ENCODE data around the gene TBC1D10A. TPM values are rescaled to one million over a fixed set of nuclear protein-coding genes. Genes with fewer than 3 reads are reported as not detected.

The TBC1D10A gene
- total RNA-seq, 1 donor from 2014 or later, result 40.0 TPM

DNA sequence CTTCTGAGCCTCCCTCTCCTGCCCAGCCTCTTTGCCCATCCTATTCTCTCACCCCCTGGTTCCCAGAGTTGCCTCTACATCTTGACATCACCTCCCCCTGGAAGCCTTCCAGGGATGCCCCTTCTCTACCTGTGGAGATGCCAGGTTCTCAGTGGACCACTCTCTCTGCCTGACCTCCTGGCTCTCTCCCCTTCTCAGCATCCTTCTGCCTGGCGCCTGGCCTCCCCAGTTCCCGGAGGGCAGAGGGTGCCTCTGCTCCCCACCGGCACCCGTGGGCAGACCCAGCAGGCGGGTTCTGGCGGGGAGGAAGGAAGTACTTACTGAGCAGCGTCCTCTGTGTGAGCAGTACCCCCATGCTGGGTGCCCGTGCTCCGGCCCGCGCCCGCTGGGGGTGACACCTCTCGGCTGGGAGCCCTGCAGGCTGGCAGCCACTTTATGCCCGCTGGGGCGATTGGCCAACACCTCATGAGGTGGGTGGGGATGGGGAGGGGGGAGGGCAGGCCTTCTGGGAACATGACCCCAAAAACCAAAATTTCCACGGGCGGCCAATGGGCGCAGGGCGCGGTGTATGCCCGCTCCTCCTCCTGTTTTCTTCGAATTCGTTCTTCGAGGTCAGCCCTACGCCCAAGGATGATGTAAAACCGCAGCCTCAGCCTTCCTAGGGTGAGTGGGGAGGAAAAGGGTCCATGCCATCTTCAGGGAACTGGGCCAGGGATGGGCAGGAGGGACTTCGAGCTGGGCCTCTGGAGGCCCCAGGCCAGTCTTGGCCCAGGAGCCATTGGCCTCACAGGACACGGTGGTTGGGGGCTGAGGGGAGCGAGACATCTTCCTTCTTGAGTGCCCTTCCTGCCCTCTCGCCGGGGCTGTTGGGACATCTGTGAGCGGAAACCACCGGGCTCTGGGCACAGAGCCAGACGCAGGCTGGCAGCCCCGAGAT is 60.0 kb downstream of the TBC1D10A start, which contains the start of gene OSM:
Gene OSM, minus strand, starts transcription at position 407 of the 937 bp plus-strand sequence. Its CDS starts 52 bp downstream, at position 355.
- no peak for DNase-seq (ENCODE audit: low spot score)

DNA sequence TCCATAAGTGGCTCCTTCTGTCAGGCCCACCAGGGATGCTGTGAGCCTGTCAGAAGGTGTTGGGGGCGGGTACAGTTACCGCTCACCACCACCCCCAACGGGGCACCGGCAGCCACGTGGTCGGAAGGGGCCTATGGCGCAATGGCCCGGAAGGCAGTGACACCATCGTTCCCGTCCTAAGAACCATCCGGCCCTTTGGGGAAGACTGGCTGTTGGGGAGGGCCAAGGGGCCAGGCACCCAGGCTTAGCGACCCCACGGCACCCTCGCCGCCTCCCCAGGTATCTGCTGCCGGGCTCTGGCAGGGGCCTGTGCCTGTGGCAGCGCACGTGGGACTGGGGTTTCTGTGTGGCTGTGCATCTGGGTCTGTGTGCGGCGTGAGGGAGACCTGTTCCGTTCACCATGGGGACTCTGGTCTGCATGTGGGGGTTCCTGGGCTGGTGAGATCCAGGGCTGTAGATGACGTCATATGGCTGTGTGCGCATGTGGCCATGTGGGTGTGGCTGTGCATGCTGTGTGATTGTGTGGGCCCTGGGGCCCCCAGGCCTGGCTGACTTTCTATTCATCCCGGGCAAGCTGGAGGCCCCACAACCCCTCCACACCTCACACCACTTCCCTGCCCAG is 60.8 kb downstream of the TBC1D10A start:
- DNase-seq (ENCODE audit: low spot score), result no peak

- no peak for DNase-seq (ENCODE audit: low spot score)
These were observed 61.5 kb downstream of the TBC1D10A start for GRCh38 chr22:30265131-30265720.

DNA sequence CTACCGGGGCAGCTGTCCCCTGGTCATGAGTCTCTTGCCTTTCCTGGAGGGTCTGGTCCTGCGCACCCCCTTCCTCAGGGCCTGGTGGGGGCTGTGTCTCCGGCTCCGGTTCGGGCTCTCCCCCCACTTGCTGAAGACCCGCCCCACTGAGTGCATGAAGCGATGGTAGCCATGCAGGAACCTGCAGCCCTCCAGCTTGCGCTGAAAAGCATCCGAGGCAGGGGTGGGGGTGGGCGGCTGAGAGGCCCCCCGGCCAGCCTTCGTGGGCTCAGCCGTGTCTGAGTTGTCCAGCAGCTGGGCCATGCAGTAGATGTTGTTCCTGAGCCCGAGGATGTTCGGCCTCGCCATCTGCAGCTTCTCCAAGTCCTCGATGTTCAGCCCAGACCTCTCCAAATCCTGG is 62.9 kb downstream of the TBC1D10A start:
- DNase-seq (ENCODE audit: low spot score), result no peak

DNA sequence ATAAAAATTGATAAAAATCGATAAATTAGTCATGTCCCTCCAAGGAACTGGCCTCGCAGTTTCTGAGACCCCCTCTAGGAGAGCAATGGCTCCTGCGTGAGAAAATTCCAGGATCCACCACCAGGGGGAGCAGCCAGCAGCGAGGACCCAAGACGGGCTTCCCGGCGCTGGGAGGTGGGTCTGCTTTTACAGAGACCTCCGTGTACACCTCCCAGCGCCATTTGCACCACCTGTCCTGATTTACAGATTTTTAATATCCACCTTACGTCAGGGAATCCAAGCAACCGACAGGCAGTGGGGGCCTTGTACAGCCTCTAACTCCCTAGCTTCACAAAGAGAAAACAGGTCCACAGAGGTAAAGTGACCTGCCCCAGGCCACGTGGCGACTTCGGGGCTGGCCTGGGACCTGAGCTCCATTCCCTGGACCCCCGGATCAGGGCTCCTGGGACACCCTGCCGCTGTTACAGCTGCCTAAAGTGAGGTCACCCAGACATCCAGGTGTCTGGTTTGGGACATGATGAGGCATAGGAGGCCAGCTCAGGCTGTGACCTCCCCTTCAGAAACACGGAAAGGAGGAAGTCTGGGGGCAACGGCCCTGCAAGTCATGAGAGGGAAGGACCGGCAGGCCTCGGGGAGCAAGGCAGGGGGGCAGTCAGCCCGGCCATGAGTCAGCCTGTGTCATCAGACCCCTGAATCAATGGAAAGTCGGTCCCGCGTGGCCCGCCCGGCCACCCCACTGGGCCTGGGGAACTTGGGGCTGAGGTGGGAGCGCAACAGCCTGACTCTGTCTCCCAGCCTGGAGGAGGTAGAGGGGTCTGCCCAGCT is 63.6 kb downstream of the TBC1D10A start:
- peak; percentile 76 for DNase-seq (ENCODE audit: low spot score)

DNA sequence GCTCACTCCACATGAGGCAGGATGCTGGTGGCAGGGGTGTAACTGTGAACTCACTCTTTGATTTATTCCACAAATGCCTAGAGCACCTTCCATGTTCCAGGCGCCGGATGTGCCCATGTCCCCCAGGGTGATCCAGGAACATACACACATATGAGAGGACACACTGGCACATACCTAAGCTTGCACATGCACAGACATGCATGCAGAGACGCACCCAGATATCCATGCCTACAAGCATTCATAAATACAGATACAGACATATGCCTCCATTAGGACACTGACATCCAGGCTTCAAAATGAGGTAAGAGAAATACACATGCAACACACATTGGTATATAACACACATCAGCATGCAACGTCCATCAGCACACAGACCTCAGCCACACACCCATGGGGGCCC is 64.6 kb downstream of the TBC1D10A start:
- peak; percentile 46 for DNase-seq (ENCODE audit: low spot score)

DNA sequence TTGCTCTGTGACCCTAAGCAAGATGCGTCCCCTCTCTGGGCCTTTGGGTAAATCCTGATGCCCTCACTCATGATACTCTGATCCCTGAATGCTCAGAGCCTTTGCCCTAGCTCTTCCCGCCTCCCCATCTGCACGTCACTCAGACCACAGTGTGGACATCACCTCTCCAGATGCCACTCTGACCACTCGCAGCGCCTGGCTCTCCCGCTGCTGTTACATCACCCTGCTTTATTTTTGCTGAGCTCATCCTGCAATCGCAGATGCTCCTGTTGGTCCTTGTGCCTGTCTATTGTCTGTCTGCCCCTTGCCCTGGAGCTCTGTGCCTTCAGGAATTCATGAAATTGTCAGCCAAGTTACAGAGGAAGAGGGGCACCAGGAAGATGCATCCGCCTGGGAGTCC is 65.6 kb downstream of the TBC1D10A start:
- no peak for DNase-seq (ENCODE audit: low spot score)

DNA sequence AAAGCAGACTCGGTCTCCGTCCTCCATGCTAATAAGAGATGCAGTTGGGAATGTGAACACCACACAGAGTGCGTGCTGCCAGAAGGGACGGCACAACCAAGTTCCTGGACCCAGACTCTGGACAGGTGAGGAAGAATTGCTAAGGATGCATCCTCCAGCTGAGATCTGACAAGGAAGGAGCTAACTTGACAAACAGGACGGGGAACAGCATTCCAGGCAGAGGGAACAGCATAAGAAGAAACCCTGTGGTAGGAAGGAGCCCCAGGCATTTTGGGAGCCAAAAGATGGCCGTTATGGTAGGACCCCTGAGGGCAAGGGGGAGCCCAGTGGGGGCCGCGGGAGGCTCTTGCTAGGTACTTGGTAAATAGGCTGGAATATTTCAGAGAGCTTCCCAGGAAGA is 66.1 kb downstream of the TBC1D10A start:
- no peak for DNase-seq (ENCODE audit: low spot score)

DNA sequence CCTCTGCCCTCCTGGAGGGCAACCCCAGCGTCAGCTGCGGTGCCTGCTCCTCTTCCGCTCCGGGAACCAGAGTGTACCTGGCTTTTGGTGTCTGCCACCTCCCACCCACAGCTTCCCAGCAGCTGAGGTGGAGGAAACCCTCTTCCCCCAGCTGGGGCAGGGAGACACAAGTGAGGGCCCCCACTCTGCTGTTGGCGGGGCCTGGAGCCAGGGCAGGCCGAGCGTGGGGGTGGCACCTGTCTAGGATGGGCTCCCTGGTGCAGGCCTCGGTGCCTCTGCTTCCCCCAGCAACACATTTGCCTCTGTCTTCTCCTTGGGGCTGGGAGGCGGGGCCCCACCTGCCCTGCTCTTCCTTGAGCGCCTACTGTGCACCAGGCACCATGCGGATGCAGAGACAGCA is 66.5 kb downstream of the TBC1D10A start:
- no peak for DNase-seq (ENCODE audit: low spot score)

DNA sequence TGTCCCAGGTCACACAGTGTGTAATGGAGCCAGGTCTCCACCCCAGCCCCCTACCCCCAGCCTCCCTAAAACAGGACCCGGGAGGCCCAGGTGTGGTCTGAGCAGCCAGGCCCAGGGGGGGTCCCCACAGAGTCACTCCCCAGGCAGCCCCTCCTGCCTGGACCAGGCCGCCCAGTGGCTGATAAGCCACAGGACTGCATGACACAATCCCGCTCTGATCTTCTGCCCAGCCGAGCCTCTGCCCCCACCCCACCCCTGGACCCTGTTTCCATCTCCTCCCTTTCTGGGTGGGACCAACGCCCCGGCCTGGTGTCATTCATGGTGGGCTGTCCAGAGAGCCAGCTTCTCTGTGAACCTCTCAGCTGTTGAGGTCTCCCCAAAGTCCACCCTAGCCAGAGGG is 72.4 kb downstream of the TBC1D10A start:
- DNase-seq (ENCODE audit: low spot score), result peak; percentile 67

DNA sequence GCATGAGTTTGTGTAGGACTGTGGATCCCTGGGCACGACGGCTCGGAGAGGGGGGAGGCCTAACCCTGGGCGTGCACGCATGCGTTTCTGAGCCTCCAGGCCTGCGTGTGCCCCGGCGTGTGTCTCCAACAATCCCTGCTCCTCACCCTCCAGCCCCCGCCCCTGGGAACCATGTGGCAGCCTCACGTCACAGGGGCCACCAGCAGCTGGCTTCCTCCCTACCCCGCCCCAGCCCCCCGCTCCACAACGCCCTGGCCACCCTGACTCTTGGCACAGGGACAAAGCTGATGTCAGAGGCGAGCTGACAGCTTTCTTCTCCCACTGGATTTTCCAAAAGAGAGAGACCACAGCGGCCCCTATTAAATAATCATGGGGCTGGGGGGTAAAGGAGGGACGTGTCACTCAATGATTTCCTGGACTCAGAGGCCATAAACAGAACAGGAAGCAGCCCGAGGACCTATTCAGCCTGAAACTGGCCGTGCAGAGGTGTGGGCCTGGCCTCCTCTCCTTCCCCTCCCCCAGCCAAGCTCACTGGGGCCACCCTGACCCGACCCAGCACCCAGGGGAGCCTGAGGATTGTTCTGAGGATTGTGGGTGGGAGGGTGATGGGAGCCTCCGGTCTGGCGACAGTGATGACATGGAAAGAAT is 73.4 kb downstream of the TBC1D10A start:
- peak; percentile 71 for DNase-seq (ENCODE audit: low spot score)

GRCh38 chr22:30252411-30253204 is 74.1 kb downstream of the TBC1D10A start:
- DNase-seq (ENCODE audit: low spot score), result no peak

DNA sequence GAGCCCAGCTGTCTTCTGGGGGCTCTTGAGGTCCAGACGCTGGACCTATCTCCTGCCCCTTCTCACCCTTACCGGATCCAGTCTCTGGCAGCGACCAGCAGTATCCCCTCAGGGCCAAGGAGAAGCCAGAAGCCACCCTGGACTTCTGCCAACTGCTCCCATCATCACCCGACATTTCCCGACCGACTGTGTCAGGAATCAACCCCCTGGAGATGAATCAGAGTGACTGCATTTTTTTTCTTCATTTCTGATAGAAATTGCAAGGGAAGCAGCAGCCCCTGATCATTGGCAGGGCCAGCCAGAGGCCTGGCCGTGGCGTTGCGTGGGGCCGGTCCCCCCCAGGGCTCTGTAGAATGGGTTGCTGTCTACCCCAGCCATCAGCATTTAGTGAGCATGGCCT is 75.0 kb downstream of the TBC1D10A start:
- DNase-seq (ENCODE audit: low spot score), result no peak

- no peak for DNase-seq (ENCODE audit: low spot score)
These were observed 76.0 kb downstream of the TBC1D10A start for GRCh38 chr22:30250661-30251267.

DNA sequence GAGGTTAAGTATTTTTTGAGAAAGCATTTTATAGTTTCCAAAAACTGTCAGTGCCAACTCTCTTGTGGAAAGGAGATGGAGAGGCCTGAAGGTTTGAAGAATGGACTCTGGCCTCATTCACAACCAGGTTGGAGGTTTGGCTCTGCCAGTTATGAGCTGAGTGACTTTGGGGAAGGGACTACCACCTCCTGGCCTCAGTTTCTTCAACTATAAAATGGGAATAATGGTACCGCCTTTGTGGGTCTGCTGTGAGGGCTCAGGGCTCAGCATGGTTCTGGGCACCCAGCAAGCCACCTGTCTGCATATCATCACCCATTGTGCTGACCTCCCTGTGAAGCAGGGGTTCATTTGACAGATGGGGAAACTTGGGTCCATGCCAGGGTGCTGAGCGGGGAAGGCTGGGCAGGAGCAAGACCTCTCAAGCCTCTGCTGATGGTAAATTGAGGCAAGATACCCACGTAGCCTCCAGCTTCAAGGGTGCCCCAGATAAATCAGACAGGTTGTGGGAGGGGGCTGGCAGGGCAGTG is 76.6 kb downstream of the TBC1D10A start:
- DNase-seq (ENCODE audit: low spot score), result no peak

GRCh38 chr22:30249049-30250038 is 77.4 kb downstream of the TBC1D10A start:
- DNase-seq (ENCODE audit: low spot score), result peak; percentile 70

DNA sequence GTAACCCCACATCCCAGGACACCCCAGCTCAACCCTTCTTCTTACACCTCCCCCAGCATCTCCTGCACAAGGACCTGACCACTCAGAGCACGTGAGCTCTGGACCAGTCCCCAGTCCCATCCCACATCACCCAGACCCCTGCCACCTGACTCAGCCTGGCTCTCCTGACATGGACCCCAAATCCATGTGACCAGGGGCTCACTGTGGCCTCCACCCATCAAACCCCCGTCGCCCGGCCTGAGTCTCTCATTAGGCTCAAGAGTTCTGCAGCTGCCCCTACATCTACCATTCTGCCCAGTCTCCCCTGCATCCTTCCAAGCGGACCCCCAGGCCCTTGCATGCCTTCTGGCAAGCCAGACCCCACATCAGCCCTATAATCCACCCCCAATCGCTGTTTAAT is 78.3 kb downstream of the TBC1D10A start:
- DNase-seq (ENCODE audit: low spot score), result no peak

DNA sequence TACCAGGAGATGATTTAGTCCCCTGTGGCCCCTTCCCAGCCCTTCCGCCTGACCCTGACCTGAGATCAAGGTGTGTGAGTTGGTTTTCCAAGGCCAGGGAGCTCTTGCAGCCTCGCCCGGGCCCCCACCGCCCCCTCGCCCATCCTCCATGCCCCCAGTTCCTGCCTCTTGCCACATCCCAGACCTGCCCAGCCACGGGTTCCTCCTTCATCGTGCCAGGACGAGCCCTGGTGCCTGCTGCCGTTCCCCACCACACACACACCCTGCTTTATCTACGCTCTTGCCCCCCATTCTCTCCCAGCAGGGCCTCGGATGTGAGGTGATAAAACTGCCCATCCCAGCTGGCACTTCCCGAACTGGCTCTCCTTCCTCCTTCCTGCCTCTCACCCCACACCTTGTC is 78.8 kb downstream of the TBC1D10A start:
- no peak for DNase-seq (ENCODE audit: low spot score)

All from umbilical cord (tissue), 2 donors.